Measurements from ENCODE around the gene DHRS2. TPM values are rescaled to one million over a fixed set of nuclear protein-coding genes. Genes with fewer than 3 reads are reported as not detected.

DHRS2 gene
- total and polyA plus RNA-seq, 2 of the 13 experiments (the other 11 are each of a cell fraction or from before 2014, with no cell fraction given), result 1,621 to 3,021 TPM

- TF ChIP-seq ZNF264 (CRISPR knock-in tag; IDR thresholded peaks at IDR 0.05) (no peak), MXD1 (CRISPR knock-in tag; IDR thresholded peaks at IDR 0.05) (no peak), HMGA1 (CRISPR knock-in tag; conservative IDR thresholded peaks at IDR 0.05) (no peak), THRA (CRISPR knock-in tag; IDR thresholded peaks at IDR 0.05; ENCODE audit: borderline replicate concordance) (peak; percentile 37; the same call in 1 of the 2 replicates), ZNF576 (CRISPR knock-in tag; IDR thresholded peaks at IDR 0.05) (no peak), ZIK1 (CRISPR knock-in tag; IDR thresholded peaks at IDR 0.05; ENCODE audit: borderline replicate concordance, low read depth) (no peak), BATF2 (CRISPR knock-in tag; IDR thresholded peaks at IDR 0.05) (no peak), ZNF24 (IDR thresholded peaks at IDR 0.05) (no peak), FOXO4 (CRISPR knock-in tag; conservative IDR thresholded peaks at IDR 0.05) (0 out of 2 replicates have a peak, but pooled peaks have one; percentile 90), ZNF720 (CRISPR knock-in tag; IDR thresholded peaks at IDR 0.05) (no peak), ZNF598 (CRISPR knock-in tag; IDR thresholded peaks at IDR 0.05; ENCODE audit: borderline replicate concordance) (peak; percentile 66; the same call in 1 of the 2 replicates), SUZ12 (IDR thresholded peaks at IDR 0.05; ENCODE audit: low read depth, low read length) (no peak), ZBTB4 (CRISPR knock-in tag; IDR thresholded peaks at IDR 0.05; ENCODE audit: borderline replicate concordance) (no peak), MTF1 (CRISPR knock-in tag; IDR thresholded peaks at IDR 0.05) (peak; percentile 20; the same call in 1 of the 2 replicates), ZNF841 (CRISPR knock-in tag; IDR thresholded peaks at IDR 0.05; ENCODE audit: borderline replicate concordance) (no peak), ZNF562 (CRISPR knock-in tag; IDR thresholded peaks at IDR 0.05; ENCODE audit: borderline replicate concordance) (no peak), ATF6 (CRISPR knock-in tag; conservative IDR thresholded peaks at IDR 0.05) (no peak)
Observed at GRCh38 chr14:23641915-23642588, 5.9 kb downstream of the DHRS2 start (continued).

Data from HepG2 (cell line).